NT2/D1 (cell line): Measurements from ENCODE around the gene TXNDC12.

ENCODE experiments used
- DNase-seq: peaks from one replicate; pipeline ENCODE4 v3.0.0-alpha.2; 2011; ENCODE audit warnings: low read depth, low spot score
- H3K27me3 ChIP-seq: 2 replicates; pipeline ENCODE4 v1.6.0; 2011; ENCODE audit warnings: mild to moderate bottlenecking; ENCODE audit not compliant: insufficient read length, insufficient read depth
- H3K36me3 ChIP-seq: 2 replicates; pipeline ENCODE4 v1.6.1; 2011; ENCODE audit warnings: mild to moderate bottlenecking, low read length, mixed read lengths; ENCODE audit not compliant: insufficient read depth, insufficient read length
- H3K4me1 ChIP-seq: 2 replicates; pipeline ENCODE4 v1.5.1; 2011; ENCODE audit not compliant: insufficient read depth, insufficient read length
- H3K4me3 ChIP-seq: 2 replicates; pipeline ENCODE4 v1.5.1; 2011; ENCODE audit warnings: low read depth; ENCODE audit not compliant: insufficient read length
- H3K9ac ChIP-seq: 2 replicates; pipeline ENCODE4 v1.6.0; 2011; ENCODE audit warnings: low read depth; ENCODE audit not compliant: insufficient read length
- H3K9me3 ChIP-seq: 2 replicates; pipeline ENCODE4 v1.5.1; 2011; ENCODE audit warnings: mild to moderate bottlenecking, low read length; ENCODE audit not compliant: insufficient read depth
- SUZ12 ChIP-seq: IDR thresholded peaks from 2 replicates; pipeline ENCODE4 v1.6.1; 2011; ENCODE audit not compliant: insufficient read length, insufficient read depth; ENCODE audit errors: extremely low read depth
- YY1 ChIP-seq: IDR thresholded peaks from 2 replicates; pipeline ENCODE4 v1.6.1; 2011; ENCODE audit not compliant: insufficient read length, insufficient read depth
- ZNF274 ChIP-seq: IDR thresholded peaks from 2 replicates; pipeline ENCODE4 v1.6.1; 2011; ENCODE audit warnings: mild to moderate bottlenecking, low read depth, low read length

TXNDC12 gene

GRCh38 chr1:52003877-52004276 lies 51.1 kb downstream of the TXNDC12 start:
- peaks cover 3% of the 10 kb centered on the region for H3K4me1 ChIP-seq
- TF ChIP-seq ZNF274 (no peak), YY1 (no peak), SUZ12 (no peak)
- no peaks in the 10 kb centered on the region for H3K9me3 ChIP-seq
- no peak overlapping the region for H3K4me3 ChIP-seq
- no peaks in the 10 kb centered on the region for H3K27me3 ChIP-seq
- no peaks in the 10 kb centered on the region for H3K36me3 ChIP-seq
- H3K9ac ChIP-seq, result no peak overlapping the region
- DNase-seq, result no peak

DNA sequence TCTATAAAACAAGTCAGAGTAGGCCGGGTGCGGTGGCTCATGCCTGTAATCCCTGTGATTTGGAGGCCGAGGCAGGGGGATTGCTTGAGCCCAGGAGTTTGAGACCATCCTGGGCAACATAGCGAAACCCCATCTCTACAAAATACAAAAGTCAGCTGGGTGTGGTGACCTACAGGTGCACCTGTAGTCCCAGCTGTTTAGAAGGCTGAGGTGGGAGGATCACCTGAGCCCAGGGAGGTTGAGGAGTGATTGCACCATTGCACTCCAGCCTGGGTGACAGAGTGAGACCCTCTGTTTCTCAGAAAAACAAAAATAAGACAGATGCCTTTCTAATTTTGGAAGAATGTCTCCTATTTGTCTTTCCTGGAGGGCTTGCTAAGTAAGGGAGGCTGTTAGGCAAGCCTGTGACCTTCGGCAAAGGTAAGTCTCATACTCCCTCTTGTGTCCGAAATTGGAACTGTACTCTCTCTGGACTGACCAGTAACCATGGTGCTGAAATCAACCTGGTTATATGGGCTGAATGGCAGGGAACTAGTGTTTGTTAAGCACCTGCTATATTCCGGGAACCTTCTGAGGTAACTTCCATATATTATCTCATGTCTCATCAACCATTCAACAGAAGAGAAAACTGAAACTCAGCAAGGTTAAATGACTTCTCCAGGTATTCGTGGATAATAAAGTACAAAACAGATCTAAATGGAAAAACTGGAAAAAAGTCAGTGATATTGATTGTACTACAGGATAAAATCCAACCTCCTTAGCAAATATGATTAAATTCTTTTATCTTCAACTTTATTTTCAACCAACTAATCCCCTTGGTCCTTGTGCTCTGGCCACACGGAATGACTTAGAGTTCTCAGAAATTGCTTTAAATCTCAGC lies 52.7 kb downstream of the TXNDC12 start:
- Histone ChIP-seq H3K9ac (no peak overlapping the region), H3K27me3 (no peaks in the 10 kb centered on the region), H3K36me3 (no peaks in the 10 kb centered on the region), H3K4me3 (no peak overlapping the region), H3K9me3 (no peaks in the 10 kb centered on the region), H3K4me1 (peaks cover 4% of the 10 kb centered on the region)
- peak; percentile 98 for DNase-seq
- TF ChIP-seq ZNF274, result no peak
- TF ChIP-seq SUZ12, result no peak
- TF ChIP-seq YY1, result no peak

- TF ChIP-seq YY1, result no peak
- no peak for TF ChIP-seq SUZ12
- no peak for TF ChIP-seq ZNF274
- H3K4me1 ChIP-seq, result peaks cover 4% of the 10 kb centered on the region
- H3K36me3 ChIP-seq, result no peaks in the 10 kb centered on the region
- no peaks in the 10 kb centered on the region for H3K27me3 ChIP-seq
- no peak overlapping the region for H3K9ac ChIP-seq
- no peak for DNase-seq
- no peaks in the 10 kb centered on the region for H3K9me3 ChIP-seq
- no peak overlapping the region for H3K4me3 ChIP-seq
These were observed 56.3 kb downstream of the TXNDC12 start for GRCh38 chr1:51998701-51999100.

GRCh38 chr1:51997974-51998382 lies 57.0 kb downstream of the TXNDC12 start:
- no peak overlapping the region for H3K4me3 ChIP-seq
- H3K27me3 ChIP-seq, result no peaks in the 10 kb centered on the region
- TF ChIP-seq YY1 (no peak), SUZ12 (no peak), ZNF274 (no peak)
- H3K9ac ChIP-seq, result no peak overlapping the region
- no peak for DNase-seq
- H3K9me3 ChIP-seq, result no peaks in the 10 kb centered on the region
- H3K36me3 ChIP-seq, result no peaks in the 10 kb centered on the region
- peaks cover 4% of the 10 kb centered on the region for H3K4me1 ChIP-seq

- peak within 1 kb of the TSS; percentile 61 for H3K4me3 ChIP-seq
- DNase-seq, result peak; percentile 94
- H3K27me3 ChIP-seq, result peaks cover 12% of the 10 kb centered on the region
- no peak for TF ChIP-seq SUZ12
- TF ChIP-seq ZNF274, result no peak
- no peak for TF ChIP-seq YY1
- H3K36me3 ChIP-seq, result peaks cover 11% of the 10 kb centered on the region
- H3K4me1 ChIP-seq, result peaks cover 4% of the 10 kb centered on the region
- H3K9ac ChIP-seq, result peak within 1 kb of the TSS; percentile 85
- H3K9me3 ChIP-seq, result no peaks in the 10 kb centered on the region
These were observed 64.5 kb downstream of the TXNDC12 start, which contains the start of gene RAB3B for GRCh38 chr1:51990478-51990965. TSS of gene RAB3B (minus strand) at chr1:51990700. CDS start at chr1:51977117, 13,583 bp downstream.

GRCh38 chr1:51989582-51990477 lies 65.2 kb downstream of the TXNDC12 start:
- DNase-seq, result no peak
- H3K9ac ChIP-seq, result peak overlapping the region; percentile 85
- no peak for TF ChIP-seq ZNF274
- no peak for TF ChIP-seq SUZ12
- no peak for TF ChIP-seq YY1

DNA sequence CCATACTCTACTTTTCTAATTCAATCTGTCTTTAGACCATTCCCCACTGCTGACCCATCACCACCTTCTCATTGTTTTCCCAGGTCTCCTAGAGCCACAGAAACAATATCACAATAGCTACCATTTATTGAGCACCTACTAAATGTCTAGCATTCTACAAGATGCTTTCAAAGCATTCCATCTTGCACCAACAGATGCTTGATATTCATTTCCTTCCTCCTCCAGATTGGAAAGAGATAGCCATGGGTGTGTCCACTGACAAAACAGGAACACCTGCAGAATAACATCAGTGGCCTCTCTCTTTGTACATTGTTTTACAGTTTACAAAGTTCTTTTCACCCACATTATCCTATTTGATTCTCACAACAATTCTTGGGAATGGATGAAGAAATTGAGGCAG lies 66.7 kb downstream of the TXNDC12 start:
- Histone ChIP-seq H3K9ac (no peak overlapping the region), H3K4me3 (no peak overlapping the region), H3K27me3 (peaks cover 12% of the 10 kb centered on the region), H3K36me3 (peaks cover 11% of the 10 kb centered on the region), H3K4me1 (peaks cover 4% of the 10 kb centered on the region), H3K9me3 (no peaks in the 10 kb centered on the region)
- TF ChIP-seq SUZ12, result no peak
- no peak for TF ChIP-seq YY1
- no peak for TF ChIP-seq ZNF274
- no peak for DNase-seq

More at GRCh38 chr1:51989582-51990477, 65.2 kb downstream of the TXNDC12 start:
- Histone ChIP-seq H3K27me3 (peaks cover 12% of the 10 kb centered on the region), H3K9me3 (no peaks in the 10 kb centered on the region), H3K36me3 (peaks cover 11% of the 10 kb centered on the region), H3K4me1 (peaks cover 4% of the 10 kb centered on the region), H3K4me3 (peak overlapping the region; percentile 61)
